GM21825 (cell line): ENCODE data around the gene BAIAP2L1.
A peak's percentile ranks its signal among the peaks of the same experiment; 100 is the strongest.

Experiments
- ATAC-seq: cut with Tn5 transposase; IDR thresholded peaks from one replicate; pipeline ENCODE4 v1.9.1; 2021; ENCODE audit warnings: mild to moderate bottlenecking, moderate library complexity; ENCODE audit not compliant: unreplicated experiment

The BAIAP2L1 gene

DNA sequence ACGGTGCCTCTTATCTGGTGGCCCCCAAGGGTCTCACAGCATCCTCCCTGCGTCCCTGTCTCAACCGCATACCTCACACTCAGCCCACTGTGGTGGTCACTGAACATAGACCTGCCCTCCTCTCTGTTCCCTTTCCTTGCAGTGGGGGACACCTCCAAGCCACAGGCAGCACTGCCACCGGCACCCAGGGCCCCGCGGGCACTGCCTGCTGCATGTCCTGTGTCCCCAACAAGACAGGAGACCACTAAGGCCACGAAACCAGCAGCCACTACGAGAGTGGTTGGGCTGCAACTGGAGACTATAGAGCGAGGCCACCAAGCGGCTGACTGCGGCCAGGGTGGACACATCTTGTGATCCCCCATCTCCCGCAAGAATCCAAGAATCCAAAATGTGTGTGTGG, 104.1 kb downstream of the BAIAP2L1 start:
- ATAC-seq = no peak

DNA sequence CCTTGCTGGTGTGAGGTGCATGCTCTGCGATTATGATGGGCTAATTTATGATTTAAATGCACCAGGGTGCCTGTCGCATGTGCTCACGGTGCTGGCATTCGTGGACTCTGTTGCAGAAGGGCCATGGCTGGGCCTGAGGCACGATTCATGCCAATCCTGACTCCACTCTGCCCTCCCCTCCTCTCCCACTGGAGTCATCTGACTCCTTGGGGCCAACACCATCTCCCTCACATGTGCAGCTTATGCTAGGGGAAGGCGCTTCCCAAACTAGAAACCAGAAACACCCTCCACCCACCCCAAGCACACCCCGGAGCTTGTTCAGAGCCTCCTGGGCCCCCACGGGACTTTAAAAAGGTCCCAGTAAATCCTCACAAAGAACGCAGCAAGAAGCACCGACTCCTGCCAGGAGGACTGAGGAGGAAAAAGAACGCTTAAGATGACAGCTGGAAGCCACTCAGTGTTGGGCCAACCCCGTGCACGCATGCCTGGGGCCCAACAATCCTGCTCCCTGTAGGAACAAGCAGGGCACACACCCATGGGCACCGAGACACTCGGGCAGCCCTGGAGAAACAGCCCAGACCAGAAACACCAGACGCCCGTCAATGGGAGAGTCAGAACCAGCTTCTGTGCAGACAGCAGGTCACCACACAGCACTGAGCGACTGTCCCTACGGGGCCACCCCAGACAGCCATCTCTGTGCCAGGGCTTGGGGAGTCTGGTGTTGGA, 105.3 kb downstream of the BAIAP2L1 start:
- ATAC-seq = no peak

DNA sequence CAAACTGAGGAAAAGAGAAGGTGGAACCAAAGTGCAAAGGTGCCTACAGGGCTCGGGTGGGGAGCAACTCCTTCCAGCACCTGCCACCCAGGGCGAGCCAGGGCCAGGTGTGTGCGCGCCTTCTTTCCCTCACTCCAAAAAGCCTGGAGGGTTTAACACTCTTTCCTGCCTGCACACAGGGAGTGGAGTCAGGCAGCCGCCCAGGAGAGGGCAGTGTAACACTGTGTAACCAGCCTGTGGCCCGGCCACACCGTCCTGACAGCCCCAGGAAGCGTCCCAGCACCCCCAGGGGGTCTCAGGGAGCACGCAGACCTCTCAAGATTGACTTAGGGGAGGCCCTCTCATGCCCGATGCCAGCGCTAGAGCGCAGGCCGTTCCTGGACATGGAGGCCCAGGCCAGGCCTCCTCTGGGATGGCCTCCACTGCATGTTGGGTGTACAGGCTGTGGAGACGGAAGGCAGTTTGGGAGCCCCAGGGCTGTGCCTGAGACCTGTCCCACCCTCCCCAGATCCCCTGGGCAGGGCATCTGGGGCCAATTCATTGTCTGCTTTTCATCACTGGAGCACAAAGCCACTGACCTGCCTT, 106.0 kb downstream of the BAIAP2L1 start:
- no peak for ATAC-seq

DNA sequence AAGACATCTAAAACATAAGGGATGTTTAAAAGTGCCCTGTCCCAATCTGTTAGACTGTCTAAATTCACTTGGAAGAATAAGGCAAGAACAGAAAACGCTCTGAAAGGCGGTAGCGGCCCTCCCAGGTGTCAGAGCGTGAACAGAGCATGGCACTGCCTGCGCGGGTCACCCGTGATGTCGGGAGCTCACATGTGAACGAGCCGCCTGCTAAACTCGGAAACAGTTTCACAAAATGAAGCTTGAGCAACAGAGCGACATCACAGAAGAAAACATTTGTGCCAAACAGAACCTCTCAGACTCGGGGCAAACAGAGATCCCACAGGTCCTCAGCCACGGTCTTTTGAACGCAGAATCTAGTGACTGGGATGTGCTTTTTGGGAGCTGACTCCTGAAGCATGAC, 106.6 kb downstream of the BAIAP2L1 start:
- ATAC-seq = no peak

DNA sequence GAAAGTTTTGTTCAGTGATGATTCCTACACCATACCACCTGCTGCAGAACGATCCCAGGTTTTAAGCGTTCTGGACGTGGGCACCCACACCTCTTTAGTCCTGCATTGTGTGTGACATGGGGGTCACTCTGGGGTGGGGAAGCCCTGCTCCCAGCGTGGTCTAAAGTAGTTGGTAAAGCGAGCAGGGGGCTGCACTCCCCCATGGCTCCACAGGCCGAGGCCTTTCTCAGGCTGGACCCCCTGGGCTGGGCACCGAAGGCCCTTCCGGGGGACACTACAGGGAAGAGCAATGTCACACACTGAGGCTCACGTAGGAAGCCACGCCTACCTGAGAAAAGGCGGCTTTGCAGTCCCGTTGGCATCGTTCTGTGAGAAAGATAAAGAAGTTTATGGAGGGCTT, 107.1 kb downstream of the BAIAP2L1 start:
- ATAC-seq = no peak

DNA sequence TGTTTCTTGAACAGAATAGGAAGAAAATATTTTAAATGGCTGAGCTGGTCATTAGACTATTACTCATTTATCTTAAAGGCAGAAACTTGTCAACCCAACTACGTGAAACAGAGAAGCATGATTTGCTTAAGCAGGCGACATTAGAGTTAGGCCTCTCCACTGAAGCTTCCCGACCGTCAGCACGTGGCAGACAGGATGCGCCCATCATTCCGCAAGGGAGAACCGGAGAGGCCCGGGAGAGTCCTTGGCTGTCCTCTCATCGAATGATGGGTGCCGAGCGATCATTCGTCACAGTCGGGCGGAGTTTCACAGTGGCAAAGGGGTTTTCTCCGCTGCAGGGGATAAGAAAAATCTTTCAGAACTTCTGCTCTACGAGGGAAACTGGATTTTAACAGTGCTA, 107.6 kb downstream of the BAIAP2L1 start:
- ATAC-seq = no peak

DNA sequence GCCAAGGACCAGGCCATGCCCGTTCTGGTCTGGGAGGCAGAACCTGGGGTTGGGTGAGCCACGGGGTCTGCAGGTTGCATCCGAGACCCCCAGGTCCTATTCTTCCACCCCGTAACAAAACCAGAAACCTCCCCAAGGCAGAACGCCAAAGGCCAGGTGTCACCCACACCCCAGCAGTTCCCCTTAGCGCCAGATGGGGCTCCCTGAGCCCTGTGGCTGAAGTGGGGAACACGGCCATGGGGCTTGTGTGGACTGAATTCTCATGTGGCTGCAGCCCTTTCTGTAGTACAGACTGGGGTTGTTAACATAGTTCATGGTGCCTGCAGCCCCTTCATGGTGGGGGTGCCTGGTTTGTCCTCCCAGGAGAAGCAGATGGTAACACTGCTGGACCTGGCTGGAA, 109.2 kb downstream of the BAIAP2L1 start:
- no peak for ATAC-seq

DNA sequence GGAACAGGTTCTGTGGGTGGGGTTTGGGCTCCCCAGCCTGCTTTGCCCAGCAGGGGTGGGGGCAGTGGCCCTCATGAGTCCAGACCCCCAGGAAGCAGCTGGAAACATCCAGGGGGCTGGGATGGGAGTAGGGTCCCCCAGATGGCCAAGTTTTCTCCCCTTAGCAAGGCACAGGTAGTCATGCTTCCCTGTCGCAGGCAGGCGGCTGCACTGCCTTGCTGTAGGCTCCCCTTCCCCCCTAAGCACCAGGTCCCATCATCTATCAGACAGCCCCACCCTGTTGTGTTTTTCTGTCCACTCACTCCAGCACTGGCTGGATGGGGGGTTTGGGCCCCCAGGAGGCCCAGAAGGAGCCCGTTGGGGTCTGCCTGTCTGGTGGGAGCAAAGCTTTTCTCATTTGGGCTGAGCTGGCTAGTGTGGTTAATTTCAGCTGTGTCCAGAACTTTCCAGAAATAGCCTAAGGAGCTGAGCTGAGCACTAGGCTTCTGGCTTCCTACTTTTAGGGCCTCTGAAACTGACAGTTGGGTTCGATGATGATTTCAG, 111.5 kb downstream of the BAIAP2L1 start:
- ATAC-seq = no peak

DNA sequence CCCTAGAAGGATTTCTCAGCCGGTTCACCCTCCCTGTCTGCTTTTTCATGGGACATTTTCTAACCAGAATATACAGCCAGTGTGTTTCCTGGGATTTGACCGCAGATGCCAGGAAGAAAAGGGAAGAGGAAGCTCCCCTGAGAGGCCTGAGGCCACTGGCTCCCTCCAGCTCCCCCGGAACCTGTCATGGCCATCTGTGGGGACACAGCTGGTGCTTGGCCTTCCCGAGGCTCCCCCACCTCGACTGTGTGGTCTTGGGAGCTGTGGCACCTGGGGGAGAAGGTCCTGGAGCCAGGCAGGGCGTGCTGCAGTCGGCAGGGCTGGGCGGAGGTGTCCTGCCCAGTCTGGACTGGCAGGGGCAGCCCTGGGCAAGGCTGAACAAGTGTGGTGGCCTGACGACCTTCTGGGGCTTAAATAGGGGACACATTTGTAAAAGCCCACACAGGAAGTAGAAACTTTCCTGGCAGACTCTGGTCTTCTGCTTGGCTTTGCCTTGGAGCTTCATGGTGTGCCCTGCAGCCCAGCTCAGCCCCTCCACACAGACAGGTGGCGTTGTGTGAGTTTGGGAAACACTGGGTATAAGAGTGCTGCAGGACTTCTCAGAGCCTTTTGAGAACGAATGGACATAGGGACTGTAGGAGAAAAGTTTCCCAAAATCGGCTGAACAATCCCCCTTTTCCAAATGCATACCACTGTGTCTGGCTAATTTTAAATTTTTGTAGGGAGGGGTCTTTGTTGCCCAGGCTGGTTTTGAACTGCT, 112.6 kb downstream of the BAIAP2L1 start:
- no peak for ATAC-seq

DNA sequence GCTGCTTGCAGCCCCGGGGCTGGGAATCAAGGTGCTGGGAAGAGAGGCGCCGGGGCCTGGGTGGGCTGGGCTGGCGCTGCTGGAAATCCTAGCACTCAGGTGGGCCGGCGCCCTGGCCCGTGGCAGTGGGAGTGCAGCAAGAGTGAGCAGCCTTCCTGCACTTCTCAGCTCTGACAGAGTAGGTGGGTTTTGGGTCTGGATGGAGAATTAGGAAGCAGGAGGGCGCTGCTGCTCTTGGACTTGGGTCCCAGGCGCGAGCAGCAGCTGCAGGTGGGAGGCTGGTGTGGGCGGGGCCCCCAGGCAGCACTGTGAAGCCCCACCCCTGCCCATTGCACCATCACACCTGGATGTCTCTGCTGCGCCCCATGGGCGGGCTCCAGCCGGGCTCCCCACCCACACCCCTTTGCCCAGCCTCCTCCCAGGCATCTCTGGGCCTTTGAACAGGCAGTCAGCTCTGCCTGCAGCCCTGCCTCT, 113.4 kb downstream of the BAIAP2L1 start:
- ATAC-seq = no peak

DNA sequence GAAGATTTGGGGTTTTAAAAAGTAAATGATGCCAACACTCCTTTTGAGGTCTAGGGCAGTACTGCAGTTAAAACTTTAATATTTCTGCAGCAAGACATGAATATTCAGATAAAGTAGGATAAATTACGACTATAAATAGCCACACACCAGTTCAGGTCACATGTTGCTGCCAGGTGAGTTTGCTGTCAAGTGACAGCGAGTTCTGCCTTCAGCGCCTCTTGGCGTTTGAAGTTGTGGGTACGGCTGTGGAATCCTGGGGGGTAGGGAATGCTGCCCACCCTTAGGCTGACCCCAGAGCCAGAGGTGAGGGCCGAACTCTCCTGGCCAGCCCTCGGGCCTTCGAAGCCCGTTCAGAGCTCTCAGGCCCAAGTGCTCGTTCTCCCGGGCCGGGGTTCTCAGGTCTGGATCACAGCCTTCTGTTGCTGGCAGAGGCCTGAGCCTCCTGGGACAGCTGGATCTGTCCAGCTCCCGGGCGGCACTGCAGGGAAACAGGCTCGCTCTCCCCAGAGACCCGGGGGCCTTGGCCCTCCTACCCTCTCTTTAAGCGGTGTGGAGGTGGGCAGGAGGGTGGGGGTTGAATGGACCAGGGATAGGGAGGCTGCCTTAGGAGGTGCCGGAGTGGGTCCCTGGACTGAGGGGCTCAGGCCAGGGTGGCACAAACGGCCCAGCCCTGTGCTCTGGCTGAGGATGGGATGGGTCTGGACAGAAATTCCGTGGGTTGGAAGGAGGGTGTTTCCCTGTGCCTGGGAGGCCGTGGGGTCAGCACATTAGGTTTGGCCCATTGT, 114.0 kb downstream of the BAIAP2L1 start:
- no peak for ATAC-seq

DNA sequence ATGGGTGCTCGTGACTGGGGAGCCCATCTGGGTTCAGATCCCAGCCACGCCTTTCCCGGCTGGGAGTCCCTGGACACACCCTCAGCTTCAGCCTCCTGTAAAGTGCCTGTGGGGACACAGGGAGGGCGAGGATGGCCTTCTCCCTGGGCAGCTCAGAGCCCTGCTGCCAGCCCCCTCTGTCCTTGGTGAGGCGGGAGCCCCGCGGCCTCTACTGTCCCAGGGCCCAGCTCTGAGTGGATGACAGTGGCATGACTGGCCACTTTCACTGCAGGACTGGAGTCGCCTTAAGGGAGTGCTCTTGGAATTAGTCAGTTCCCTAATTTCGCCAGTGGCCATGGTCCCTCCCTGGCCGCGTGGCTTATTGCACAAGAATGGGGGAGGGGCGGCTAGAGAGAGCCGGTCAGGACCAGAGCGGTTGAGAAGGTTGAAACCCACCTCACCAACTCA, 114.8 kb downstream of the BAIAP2L1 start:
- no peak for ATAC-seq

DNA sequence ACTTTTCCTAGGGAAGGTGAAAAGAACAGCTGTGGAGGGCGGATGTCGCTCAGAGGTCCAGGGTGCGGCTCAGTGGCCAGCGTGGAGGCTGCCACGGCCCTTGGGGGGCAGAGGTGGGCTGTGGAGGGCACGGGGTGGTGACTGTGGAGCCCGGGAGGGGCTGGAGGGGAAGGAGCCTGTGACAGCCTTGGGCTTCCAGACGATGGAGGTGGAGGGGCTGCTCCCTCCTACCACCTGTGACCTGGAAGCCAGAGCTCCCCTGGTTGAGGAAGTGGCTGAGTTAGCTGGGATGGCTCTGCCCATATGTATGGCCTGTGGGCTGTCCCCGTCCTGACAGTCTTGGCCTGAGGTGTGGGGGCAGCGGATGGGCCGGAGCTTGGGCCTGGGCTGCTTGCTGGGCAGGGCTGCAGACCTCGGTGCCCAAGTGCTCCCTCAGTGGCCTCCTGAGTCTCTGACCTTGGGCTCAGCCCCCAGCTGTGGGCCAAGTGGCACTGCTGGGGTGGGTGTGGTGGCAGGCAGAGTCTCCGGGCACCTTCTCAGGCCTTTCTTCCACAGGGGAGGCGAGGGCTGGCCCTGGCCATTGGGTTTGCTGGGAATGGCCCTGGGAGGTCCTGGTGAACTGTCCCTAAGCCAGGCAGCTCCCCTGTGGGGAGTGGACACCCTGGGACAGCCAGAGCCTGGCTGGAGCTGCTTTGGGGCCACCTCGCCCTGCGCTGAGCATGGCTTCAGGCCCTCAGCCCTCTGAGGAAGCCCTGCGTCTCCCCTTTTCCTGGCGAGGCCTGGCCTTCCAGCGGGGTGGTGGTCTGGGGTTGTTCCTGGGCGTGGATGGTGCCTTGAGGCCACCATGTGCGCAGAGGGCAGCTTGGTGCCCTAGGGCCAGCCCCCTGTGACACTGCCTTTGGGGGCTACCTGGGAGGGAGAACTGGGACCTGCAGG, 115.5 kb downstream of the BAIAP2L1 start:
- no peak for ATAC-seq

DNA sequence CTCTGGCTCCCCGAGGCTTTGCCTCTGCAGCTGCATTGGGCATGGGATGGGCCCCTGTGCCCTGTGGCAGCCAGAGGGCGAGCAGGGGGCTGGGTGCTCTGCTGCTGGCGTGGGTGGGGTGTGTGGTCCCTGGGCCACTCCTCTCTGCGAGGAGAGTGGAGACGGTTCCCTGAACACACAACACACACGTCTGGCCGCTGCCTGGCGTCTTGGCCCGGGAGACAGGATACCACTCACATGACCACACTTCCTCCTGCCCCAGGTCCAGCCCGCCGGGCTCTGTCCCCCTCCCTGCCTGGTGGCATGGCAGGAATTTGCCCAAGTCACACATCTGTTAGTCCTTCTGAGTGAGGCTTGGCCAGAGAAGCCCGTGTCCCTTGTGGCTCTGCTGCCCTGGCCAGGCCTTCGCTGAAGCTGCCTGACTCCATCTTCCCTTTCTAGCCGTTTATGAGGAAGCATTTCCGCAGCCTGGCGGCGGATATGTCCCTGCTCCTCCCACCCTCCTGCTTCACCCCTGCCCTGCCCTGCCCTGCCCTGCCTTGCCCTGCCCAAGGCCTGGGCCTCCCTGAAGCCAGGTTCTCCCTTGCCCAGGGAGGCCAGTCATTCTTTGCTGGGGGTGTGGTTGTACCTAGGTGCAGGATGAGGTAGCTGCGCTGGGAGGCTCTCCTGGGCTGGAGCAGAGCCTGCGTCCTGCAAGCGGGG, 116.4 kb downstream of the BAIAP2L1 start:
- no peak for ATAC-seq

DNA sequence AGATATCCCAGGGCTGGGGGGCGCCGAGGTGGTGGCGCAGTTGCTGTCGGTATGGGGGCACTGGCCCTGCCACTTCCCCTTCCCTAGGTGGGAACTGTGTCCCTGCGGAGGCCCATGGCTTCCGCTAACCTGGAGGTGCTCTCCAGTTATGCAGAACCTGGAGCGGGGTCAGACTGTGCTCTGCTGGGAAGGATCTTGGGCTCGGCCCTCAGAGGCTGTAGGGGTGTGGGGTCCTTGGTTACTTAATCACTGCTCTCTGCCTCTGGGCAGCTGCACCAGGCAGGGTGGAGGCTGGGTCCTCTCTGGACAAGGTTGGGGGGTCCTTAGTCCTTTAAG, 117.0 kb downstream of the BAIAP2L1 start:
- no peak for ATAC-seq

DNA sequence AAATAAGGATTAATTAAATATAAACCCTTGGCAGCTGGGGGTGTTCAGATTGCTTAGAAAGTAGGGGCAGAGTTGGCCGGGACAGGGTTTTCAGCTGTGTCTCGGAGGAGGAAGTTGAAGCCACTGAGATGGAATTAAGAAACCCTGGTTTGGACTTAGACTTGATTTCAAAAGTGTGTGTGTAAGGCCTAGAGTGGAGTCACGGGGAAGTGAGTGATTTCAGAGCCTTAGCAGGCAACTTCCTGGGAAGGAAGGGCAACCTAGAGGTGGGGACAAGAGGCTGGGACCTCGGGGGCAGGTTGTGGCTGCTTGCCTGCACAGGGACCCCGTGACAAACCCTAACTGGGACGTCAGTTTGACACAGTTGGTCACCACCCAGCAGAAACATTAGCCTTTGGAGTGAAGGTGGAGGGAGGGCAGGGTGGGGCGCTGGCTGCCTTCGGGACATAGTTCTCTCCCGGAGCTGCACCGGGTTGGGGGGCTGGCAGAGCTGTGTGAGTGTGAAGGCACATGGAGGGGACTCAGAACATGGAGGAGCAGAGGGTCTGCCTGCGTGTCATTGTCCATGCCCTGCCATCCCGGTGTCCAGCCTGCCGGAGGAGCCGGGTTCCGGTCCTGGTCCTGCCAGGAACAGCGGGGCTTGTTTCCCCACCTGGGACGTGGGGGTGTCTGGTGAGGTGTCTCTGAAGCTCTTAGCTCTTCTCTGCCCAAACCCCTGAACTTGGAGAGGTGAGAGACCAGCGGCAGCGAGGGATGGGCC, 117.6 kb downstream of the BAIAP2L1 start:
- no peak for ATAC-seq

DNA sequence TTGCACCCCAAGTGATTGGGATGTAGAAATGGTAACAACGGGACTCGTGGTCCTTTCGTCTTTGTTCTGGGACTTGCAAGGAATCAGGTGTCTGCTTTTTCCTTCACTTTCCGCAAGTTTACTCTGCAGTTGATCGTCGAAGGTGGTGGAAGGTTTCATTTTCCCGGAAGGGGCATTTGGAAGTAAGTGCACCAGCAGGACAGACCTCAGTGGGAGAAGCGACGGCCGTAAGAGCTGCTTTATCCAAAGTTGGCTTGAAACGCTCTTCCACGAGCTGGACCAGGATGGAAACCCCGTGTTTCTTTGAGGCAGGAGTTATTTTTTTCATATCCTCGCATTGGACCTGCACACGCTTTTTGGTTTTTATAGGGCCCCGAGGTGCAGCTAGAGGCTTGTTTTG, 118.2 kb downstream of the BAIAP2L1 start:
- ATAC-seq = no peak

DNA sequence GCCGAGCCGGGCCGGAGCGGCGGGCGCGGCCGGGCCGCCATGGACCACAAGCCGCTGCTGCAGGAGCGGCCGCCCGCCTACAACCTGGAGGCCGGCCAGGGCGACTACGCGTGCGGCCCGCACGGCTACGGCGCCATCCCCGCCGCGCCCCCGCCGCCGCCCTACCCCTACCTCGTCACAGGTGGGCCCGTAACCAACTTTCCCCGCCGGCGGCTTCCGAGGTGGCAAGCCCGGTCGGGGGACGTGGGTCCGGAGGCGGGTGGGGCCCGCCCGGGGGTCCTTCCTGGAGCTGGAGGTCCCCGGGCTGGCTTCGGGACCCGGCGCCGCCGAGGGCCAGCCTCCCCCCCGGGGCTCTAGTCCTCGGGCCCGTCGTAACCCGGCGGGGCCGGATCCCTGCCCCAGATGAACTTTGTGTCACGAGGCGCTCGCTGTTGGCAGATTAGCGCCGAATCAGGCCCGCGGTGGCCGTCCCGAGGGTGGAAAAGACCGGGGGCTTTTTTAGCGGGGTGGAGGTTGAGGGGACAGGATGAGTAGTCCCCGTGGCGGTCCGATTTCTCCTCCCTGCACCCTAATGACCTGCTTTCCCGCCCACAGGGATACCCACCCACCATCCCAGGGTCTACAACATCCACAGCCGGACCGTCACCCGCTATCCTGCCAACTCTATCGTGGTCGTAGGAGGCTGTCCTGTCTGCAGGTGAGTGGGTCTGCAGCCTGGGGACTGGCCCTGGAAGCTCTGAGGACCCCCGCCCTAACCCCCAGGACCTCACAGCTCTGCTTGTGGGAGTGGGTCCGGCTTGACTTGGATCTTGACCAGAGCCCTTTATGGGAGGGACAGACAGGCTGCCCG, 118.9 kb downstream of the BAIAP2L1 start:
- ATAC-seq = peak; percentile 9
